NB4 (cell line): ENCODE data around the gene XXYLT1.

Experiments used
- DNase-seq: peaks from one replicate; pipeline ENCODE4 v3.0.0; 2010; ENCODE audit warnings: low read depth
- H3K4me3 ChIP-seq: one replicate; pipeline ENCODE4 v1.5.1; 2011; ENCODE audit warnings: mild to moderate bottlenecking, low read depth, low read length, moderate library complexity
- MYC ChIP-seq: IDR thresholded peaks from 2 replicates; pipeline ENCODE4 v1.6.1; 2011; ENCODE audit warnings: low read depth, low read length
- POLR2A ChIP-seq: IDR thresholded peaks from 2 replicates; pipeline ENCODE4 v1.6.1; 2011; ENCODE audit warnings: mild to moderate bottlenecking; ENCODE audit not compliant: insufficient read length; ENCODE audit errors: extremely low read depth
- TF ChIP-seq, protein P1 (sequence below): IDR thresholded peaks from one replicate; pipeline ENCODE4 v1.5.1; 2012; ENCODE audit warnings: low read depth, low read length
- TF ChIP-seq, protein P2 (sequence below): IDR thresholded peaks from 2 replicates; pipeline ENCODE4 v1.6.1; 2011; ENCODE audit warnings: low read depth, low read length

XXYLT1 gene

DNA sequence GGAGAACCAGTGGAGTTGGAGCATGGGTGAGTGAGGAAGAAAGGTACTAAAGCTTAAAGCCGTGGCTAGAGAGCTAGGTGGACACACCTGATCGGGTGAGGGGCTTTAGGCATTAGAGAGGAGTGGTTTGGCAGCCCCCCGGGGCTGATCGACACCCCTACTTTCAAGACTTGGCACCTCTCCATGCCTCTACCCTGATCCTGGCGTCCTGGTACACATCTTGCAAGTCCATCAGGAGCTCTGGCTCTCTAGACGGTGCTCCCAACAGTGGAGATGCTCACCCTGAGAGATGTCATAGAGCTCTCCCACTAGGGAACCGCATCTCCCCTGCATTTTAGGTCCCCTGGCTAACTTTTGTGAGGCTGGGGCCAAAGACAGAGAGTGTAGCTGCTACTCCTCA is 98.1 kb downstream of the XXYLT1 start:
- no peak overlapping the region for H3K4me3 ChIP-seq
- no peak for DNase-seq
- TF ChIP-seq MYC (no peak), POLR2A (no peak)
- TF ChIP-seq, protein P1, sequence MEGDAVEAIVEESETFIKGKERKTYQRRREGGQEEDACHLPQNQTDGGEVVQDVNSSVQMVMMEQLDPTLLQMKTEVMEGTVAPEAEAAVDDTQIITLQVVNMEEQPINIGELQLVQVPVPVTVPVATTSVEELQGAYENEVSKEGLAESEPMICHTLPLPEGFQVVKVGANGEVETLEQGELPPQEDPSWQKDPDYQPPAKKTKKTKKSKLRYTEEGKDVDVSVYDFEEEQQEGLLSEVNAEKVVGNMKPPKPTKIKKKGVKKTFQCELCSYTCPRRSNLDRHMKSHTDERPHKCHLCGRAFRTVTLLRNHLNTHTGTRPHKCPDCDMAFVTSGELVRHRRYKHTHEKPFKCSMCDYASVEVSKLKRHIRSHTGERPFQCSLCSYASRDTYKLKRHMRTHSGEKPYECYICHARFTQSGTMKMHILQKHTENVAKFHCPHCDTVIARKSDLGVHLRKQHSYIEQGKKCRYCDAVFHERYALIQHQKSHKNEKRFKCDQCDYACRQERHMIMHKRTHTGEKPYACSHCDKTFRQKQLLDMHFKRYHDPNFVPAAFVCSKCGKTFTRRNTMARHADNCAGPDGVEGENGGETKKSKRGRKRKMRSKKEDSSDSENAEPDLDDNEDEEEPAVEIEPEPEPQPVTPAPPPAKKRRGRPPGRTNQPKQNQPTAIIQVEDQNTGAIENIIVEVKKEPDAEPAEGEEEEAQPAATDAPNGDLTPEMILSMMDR: no peak
- TF ChIP-seq, protein P2, sequence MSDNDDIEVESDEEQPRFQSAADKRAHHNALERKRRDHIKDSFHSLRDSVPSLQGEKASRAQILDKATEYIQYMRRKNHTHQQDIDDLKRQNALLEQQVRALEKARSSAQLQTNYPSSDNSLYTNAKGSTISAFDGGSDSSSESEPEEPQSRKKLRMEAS: no peak

DNA sequence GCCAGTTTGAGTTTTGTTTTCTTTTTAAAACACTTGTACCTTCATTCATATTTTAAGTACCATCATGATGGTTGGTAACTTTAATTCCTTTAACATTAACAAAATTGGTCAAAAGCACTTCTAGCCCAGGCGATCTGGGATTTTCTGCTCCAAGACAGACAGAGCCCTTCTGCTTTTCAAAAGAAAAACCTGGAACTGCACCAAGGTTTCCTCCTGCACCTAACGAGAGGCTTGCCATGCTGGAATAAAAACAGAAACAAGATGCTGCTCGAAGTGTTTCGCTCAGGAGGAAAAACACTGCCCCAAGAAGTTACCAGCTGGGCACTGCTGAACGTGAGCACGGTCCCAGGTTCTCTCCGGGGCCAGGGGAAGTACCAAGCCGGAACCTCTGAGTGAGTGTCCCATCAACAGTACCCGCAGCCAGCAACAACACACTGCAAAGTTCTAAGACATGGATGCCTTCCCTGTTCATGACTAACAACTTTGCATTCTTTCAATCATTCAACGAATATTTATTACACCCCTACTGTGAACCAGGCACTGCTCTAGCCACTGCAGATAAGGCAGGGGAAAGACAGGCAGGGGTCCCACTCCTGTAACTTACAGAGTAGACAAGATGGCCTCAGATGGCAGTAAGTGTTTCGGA is 98.8 kb downstream of the XXYLT1 start:
- TF ChIP-seq, protein P2: no peak
- no peak for TF ChIP-seq POLR2A
- TF ChIP-seq, protein P1: no peak
- no peak for TF ChIP-seq MYC
- DNase-seq: no peak
- H3K4me3 ChIP-seq: no peak overlapping the region

DNA sequence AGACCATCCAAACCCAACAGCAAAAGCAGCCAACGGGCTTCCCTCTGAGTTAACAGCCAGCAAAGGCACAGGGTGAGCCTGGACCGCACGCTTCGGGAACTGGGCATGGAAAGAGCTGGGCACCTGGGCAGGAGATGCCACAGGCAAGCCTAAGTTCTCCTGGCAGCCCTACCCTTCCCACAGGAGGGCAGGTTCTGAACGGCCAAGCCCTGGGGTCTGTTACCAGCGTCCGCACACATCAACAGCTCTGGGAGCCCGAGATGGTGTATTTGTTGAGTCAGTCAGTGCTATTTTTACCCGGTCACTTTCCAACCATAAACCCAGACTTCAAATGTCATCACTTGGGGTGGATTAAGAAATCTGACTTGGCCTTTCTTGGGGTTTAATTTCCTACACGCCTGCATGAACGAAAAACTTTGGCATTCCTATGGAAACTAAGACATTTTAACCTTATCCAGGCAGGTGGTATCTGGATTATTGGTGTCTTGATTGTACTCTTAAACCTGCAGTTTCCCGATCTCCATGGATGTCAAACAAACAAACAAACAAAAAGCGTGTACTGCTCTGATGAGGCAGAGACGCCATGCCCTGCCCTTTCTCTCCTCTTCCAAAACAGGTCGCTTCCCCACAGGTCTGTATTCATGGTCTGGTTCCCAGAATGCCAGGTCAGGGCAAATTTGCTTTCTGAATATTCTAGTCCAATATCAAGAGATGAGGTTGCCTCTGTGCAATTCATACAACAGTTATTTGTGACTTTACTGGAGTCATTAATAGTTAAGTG is 99.7 kb downstream of the XXYLT1 start:
- H3K4me3 ChIP-seq: no peak overlapping the region
- no peak for DNase-seq
- no peak for TF ChIP-seq POLR2A
- TF ChIP-seq MYC: no peak
- TF ChIP-seq, protein P1: no peak
- TF ChIP-seq, protein P2: no peak

DNA sequence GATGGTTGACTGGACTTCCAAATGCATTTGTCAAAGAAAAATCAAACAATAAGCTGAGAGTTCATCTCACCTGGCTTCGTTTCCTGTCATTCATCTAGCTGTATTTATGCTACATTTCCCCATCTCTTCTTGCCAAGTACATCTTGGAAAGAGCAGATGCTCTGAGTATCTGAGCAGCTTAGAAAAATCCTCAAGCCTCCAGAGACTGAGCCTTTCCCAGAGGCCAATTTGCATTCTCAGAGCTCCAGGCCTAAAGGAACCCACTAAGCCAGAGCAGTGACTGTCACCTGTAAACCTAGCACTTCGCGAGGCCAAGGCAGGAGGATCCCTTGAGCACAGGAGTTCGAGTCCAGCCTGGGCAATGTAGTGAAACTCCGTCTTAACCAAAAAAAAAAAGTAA is 100.5 kb downstream of the XXYLT1 start:
- no peak overlapping the region for H3K4me3 ChIP-seq
- TF ChIP-seq, protein P2: no peak
- TF ChIP-seq POLR2A: no peak
- TF ChIP-seq, protein P1: no peak
- no peak for TF ChIP-seq MYC
- no peak for DNase-seq

DNA sequence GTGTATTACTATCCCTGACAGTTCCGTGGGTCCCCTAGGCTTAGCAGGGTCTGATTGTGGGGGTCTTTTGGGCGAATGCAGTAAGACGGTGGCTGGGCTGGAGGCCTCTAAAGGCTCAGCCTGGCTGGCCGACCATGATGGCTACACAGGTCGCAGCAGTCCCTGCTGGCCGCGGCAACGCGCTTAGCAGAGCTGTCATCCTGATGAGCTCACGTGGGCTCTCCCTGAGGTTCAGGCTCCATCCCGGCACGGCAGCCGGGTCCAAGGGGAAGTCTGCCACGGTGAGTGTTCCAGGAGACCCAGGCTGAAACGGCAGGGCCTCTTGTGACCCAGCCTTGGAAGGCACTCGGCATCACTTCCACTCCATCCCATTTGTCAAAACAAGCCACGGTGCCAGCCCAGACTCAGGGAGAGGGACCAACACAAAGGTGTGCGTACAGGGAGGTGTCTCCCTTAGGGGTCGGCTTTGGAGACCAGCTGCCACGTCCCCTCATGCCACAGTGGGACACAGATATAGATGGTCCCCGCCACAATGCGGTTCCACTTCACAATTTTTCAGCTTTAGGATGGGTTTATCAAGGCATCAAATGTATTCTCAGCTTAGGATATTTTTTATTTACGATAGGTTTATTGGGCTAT is 101.8 kb downstream of the XXYLT1 start:
- H3K4me3 ChIP-seq: no peak overlapping the region
- TF ChIP-seq POLR2A (no peak), MYC (no peak)
- TF ChIP-seq, protein P1: no peak
- TF ChIP-seq, protein P2: no peak
- no peak for DNase-seq
